Endothelial cell of umbilical vein (primary cell): ENCODE results near the gene GHRH. TPM values are rescaled to one million over a fixed set of nuclear protein-coding genes. Genes with fewer than 3 reads are reported as not detected.

Experiments
- BruUV-seq: library from RNA; stranded (reverse); fragments of 400-500 nt; replicated peaks from 2 replicates; lab custom pipeline; 2021; lab: Mats Ljungman, UMichigan
- CTCF ChIA-PET: fragments of 300-600, 350-600 bp; sonication (Branson Sonifier 250); formaldehyde crosslinking; loops from one replicate; lab custom pipeline; 2021; ENCODE audit warnings: antibody characterized with exemption, inconsistent platforms; lab: Charles Lee
- POLR2A ChIA-PET: fragments of 300-600, 350-600 bp; sonication (Branson Sonifier 250); formaldehyde crosslinking; loops from one replicate; lab custom pipeline; 2021; ENCODE audit warnings: antibody characterized with exemption, inconsistent platforms; lab: Charles Lee
- DNase-seq: peaks from one replicate; pipeline ENCODE4 v3.0.0-alpha.2; 2011; ENCODE audit warnings: low read depth, low spot score
- FAIRE-seq: peaks from 2 replicates; lab custom pipeline; 2011; peaks lifted over from hg19 to GRCh38; lab: Jason Lieb, UNC
- H2AFZ ChIP-seq: 2 replicates; pipeline ENCODE4 v1.6.0; 2012; ENCODE audit warnings: low read depth, low read length, control low read depth, inconsistent platforms
- H3K27ac ChIP-seq: 2 replicates; pipeline ENCODE4 v1.5.1; 2011; ENCODE audit warnings: low read depth, mild to moderate bottlenecking, control low read depth, low read length, moderate library complexity; ENCODE audit not compliant: insufficient read depth
- H3K27me3 ChIP-seq, 2 experiments: 2 replicates each; pipeline versions ENCODE4 v1.6.0 to v1.6.1; 2011; ENCODE audit warnings: low read length in 2 of 2, mixed read lengths in 1 of 2; ENCODE audit not compliant: control insufficient read depth in 2 of 2, insufficient read depth in 2 of 2
- H3K36me3 ChIP-seq, 2 experiments: 2 replicates in 1 of 2; 3 replicates in 1 of 2; pipeline ENCODE4 v1.5.1; 2011; ENCODE audit warnings: low read length in 2 of 2, mild to moderate bottlenecking in 1 of 2, moderate library complexity in 1 of 2; ENCODE audit not compliant: control insufficient read depth in 2 of 2, insufficient read depth in 2 of 2; ENCODE audit errors: extremely low read depth in 1 of 2
- H3K4me1 ChIP-seq: 3 replicates; pipeline ENCODE4 v1.5.1; 2011; ENCODE audit warnings: mild to moderate bottlenecking, low read length; ENCODE audit not compliant: control insufficient read depth, insufficient read depth; ENCODE audit errors: extremely low read depth
- H3K4me2 ChIP-seq: 2 replicates; pipeline ENCODE4 v1.6.1; 2011; ENCODE audit warnings: low read length, control low read depth, mixed read lengths; ENCODE audit not compliant: insufficient read depth
- H3K4me3 ChIP-seq, 3 experiments: fragments of 200-600 bp in 1 of 3; sonication (generic), shearing (Covaris generic) in 1 of 3; replicated peaks in 1 of 3; 2 replicates each; pipeline ENCODE4 v1.5.1; 2011 to 2016; ENCODE audit warnings: control low read depth in 3 of 3, low read length in 3 of 3, mild to moderate bottlenecking in 2 of 3, inconsistent platforms in 1 of 3, low read depth in 1 of 3, moderate library complexity in 1 of 3; ENCODE audit not compliant: insufficient read depth in 1 of 3
- H3K79me2 ChIP-seq: 2 replicates; pipeline ENCODE4 v1.6.0; 2012; ENCODE audit warnings: low read length, inconsistent platforms; ENCODE audit not compliant: control insufficient read depth, insufficient read depth
- H3K9ac ChIP-seq: replicated peaks from 2 replicates; pipeline ENCODE3; 2011; ENCODE audit warnings: low read length, control low read depth; ENCODE audit not compliant: insufficient read depth; ENCODE audit errors: extremely low read depth
- H3K9me1 ChIP-seq: replicated peaks from 3 replicates; pipeline ENCODE4 v1.6.0; 2011; ENCODE audit warnings: mild to moderate bottlenecking, low read length; ENCODE audit not compliant: control insufficient read depth, insufficient read depth; ENCODE audit errors: extremely low read depth
- H3K9me3 ChIP-seq: replicated peaks from 2 replicates; pipeline ENCODE4 v1.5.1; 2012; ENCODE audit warnings: low read length, inconsistent platforms; ENCODE audit not compliant: control insufficient read depth, insufficient read depth
- H4K20me1 ChIP-seq: replicated peaks from 2 replicates; pipeline ENCODE3; 2011; ENCODE audit warnings: mild to moderate bottlenecking, low read length; ENCODE audit not compliant: control insufficient read depth, insufficient read depth; ENCODE audit errors: extremely low read depth
- EZH2 ChIP-seq: IDR thresholded peaks from 2 replicates; pipeline ENCODE4 v1.6.1; 2012; ENCODE audit warnings: borderline replicate concordance, low read depth, mild to moderate bottlenecking, moderate library complexity, low read length, inconsistent platforms; ENCODE audit not compliant: severe bottlenecking
- FOS ChIP-seq: IDR thresholded peaks from 2 replicates; pipeline ENCODE4 v1.6.1; 2011; ENCODE audit warnings: mild to moderate bottlenecking, low read length, moderate library complexity, borderline replicate concordance; ENCODE audit not compliant: insufficient read depth
- JUN ChIP-seq: IDR thresholded peaks from 2 replicates; pipeline ENCODE4 v1.6.1; 2011; ENCODE audit warnings: borderline replicate concordance, low read depth; ENCODE audit not compliant: insufficient read length, insufficient read depth
- MYC ChIP-seq: IDR thresholded peaks from one replicate; pipeline ENCODE4 v1.6.1; 2011; ENCODE audit warnings: mild to moderate bottlenecking, low read depth, low read length
- POLR2A ChIP-seq: IDR thresholded peaks from 2 replicates; pipeline ENCODE4 v1.6.1; 2012; ENCODE audit warnings: low read depth, mild to moderate bottlenecking, control low read depth, low read length
- POLR2AphosphoS5 ChIP-seq: IDR thresholded peaks from 2 replicates; pipeline ENCODE4 v1.6.1; 2012; ENCODE audit warnings: low read depth, mild to moderate bottlenecking, control low read depth, low read length, moderate library complexity; ENCODE audit not compliant: insufficient read depth
- dilution Hi-C: fragments of 300-500 bp; cut with MboI; formaldehyde crosslinking; loops from one replicate; pipeline ENCODE4 v1.15.0; 2019; ENCODE audit warnings: low sequenced_read_pairs; ENCODE audit not compliant: extremely low pct_ligation_motif_present
- intact Hi-C: fragments of 100-400 bp; cut with micrococcal nuclease; formaldehyde crosslinking; loops from one replicate; pipeline ENCODE4 v1.10.0; 2022
- polyA plus RNA-seq, 4 experiments: library from polyadenylated mRNA; depleted of rRNA in 3 of 4; stranded (reverse) in 3 of 4; unstranded in 1 of 4; fragments of >200 nt; gene quantifications; 2 replicates each; pipeline versions ENCODE4 v1.2.1 to v1.2.3, GENCODE V29; 2011 to 2012; ENCODE audit warnings: missing spikeins in 1 of 4
- total RNA-seq: library from RNA; stranded (reverse); gene quantifications from 2 replicates; pipeline ENCODE4 v1.2.3, GENCODE V29; 2021
- TF ChIP-seq, protein P1 (sequence below): IDR thresholded peaks from 2 replicates; pipeline ENCODE4 v1.6.1; 2011; ENCODE audit not compliant: insufficient read depth, insufficient read length

The GHRH gene
- total and polyA plus RNA-seq, 2 donors (not counting 3 experiments of a cell fraction or from before 2014, with no cell fraction given) = not detected

DNA sequence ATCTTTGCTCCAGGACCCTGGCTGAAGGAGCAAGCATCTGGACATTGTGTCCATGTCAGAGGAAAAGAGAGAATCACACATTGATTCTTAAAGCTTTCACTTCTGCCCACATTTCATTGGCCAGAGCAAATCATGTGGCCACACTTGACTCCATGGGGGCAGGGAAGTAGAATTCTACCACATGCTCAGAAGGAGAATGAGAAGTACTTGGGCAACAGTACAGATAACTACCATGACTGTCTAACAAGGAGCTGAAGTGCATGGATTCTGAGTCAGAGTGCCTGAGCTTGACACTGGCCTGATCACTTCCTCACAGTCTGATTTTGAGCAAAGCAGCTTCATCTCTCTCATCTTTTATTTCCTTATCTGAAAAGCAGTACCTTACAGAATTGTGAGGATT, 38.6 kb downstream of the GHRH start:
- H2AFZ ChIP-seq = no peak overlapping the region
- H3K27ac ChIP-seq = no peak overlapping the region
- H3K4me3 ChIP-seq = no peak overlapping the region
- peaks cover 29 to 38% of the 10 kb centered on the region in 2 experiments for H3K36me3 ChIP-seq
- BruUV-seq = no TSS peak
- dilution Hi-C loops (no loop called here), intact Hi-C loops (no loop called here)
- no peak overlapping the region for H3K9ac ChIP-seq
- peaks cover 12% of the 10 kb centered on the region for H3K79me2 ChIP-seq
- DNase-seq = no peak
- no peak for FAIRE-seq
- ChIA-PET POLR2A (no interaction called here), CTCF (interaction anchor here (1.3 to 4.4 kb wide), 4 partner anchors 8 to 31 kb away, joined by 3 to 15 read pairs (median 4); no protein-coding TSS in a partner anchor)
- H3K4me1 ChIP-seq = no peaks in the 10 kb centered on the region
- H3K9me3 ChIP-seq = no peaks in the 10 kb centered on the region
- H3K4me2 ChIP-seq = no peak overlapping the region
- TF ChIP-seq POLR2A = no peak
- TF ChIP-seq POLR2AphosphoS5 = no peak
- TF ChIP-seq, protein P1, sequence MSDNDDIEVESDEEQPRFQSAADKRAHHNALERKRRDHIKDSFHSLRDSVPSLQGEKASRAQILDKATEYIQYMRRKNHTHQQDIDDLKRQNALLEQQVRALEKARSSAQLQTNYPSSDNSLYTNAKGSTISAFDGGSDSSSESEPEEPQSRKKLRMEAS = no peak
- no peak for TF ChIP-seq FOS
- no peak for TF ChIP-seq EZH2
- no peaks in the 10 kb centered on the region for H3K27me3 ChIP-seq
- H3K9me1 ChIP-seq = no peaks in the 10 kb centered on the region
- H4K20me1 ChIP-seq = no peaks in the 10 kb centered on the region

DNA sequence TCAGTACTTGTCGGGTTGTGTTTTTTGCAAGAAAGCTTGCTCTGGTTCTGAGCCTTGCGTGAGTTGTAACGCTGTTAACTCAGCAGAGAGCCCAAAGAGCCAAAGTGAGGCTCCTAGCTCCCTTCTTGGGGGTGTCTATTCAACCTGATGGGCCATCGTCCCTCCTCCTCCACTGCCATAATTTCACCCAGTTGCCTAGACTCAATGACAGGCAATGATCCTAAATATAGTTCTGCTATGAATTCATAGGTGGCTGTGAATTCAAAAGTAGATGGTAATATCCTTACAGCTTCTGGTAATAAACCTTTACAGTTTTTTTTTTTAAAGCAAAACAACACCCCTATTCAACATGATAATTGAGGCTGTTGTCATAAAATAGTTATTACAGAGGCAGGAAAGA, 39.5 kb downstream of the GHRH start:
- ChIA-PET POLR2A (no interaction called here), CTCF (interaction anchor here (1.7 to 4.4 kb wide), 2 partner anchors 27 to 30 kb away, joined by 4 to 15 read pairs; no protein-coding TSS in a partner anchor)
- Histone ChIP-seq H3K27me3 (no peaks in the 10 kb centered on the region), H3K4me2 (no peak overlapping the region), H3K9ac (no peak overlapping the region), H2AFZ (no peak overlapping the region), H3K4me3 (no peak overlapping the region), H3K27ac (no peak overlapping the region), H3K9me1 (no peaks in the 10 kb centered on the region), H3K9me3 (no peaks in the 10 kb centered on the region), H3K36me3 (peaks cover 26 to 37% of the 10 kb centered on the region in 2 experiments), H3K4me1 (no peaks in the 10 kb centered on the region), H3K79me2 (peaks cover 12% of the 10 kb centered on the region), H4K20me1 (no peaks in the 10 kb centered on the region)
- no TSS peak for BruUV-seq
- intact Hi-C loops (no loop called here), dilution Hi-C loops (no loop called here)
- no peak for FAIRE-seq
- no peak for TF ChIP-seq JUN
- TF ChIP-seq MYC = no peak
- DNase-seq = no peak
